Activated CD8-positive, alpha-beta memory T cell treated with anti-CD3 and anti-CD28 coated beads, Interleukin-2, amount 10 ng/mL, durations not matched to agents 7 days and 5 days (primary cell): Measurements from ENCODE around the gene SMYD5. TPM values are rescaled to one million over a fixed set of nuclear protein-coding genes. Genes with fewer than 3 reads are reported as not detected.
A peak's percentile ranks its signal among the peaks of the same experiment; 100 is the strongest.

Source experiments
- ATAC-seq: fragments of 150-1000 bp; cut with Tn5 transposase; one replicate; pipeline ENCODE4 v1.10.0; 2021; ENCODE audit warnings: moderate library complexity
- CTCF ChIA-PET: fragments of 350-600 bp; sonication (Branson Sonifier 250); formaldehyde crosslinking; loops from one replicate; lab custom pipeline; 2021; ENCODE audit warnings: antibody characterized with exemption; lab: Charles Lee
- DNase-seq: peaks from one replicate; pipeline ENCODE4 v3.0.0-alpha.2; 2020
- H3K27ac Mint-ChIP-seq: one replicate; pipeline ENCODE4 v1.8.0; 2021; ENCODE audit warnings: mild to moderate bottlenecking, mixed read lengths
- H3K27me3 Mint-ChIP-seq: one replicate; pipeline ENCODE4 v1.8.0; 2021; ENCODE audit warnings: mixed read lengths
- H3K36me3 Mint-ChIP-seq: one replicate; pipeline ENCODE4 v1.8.0; 2021; ENCODE audit warnings: mild to moderate bottlenecking, mixed read lengths
- H3K4me1 Mint-ChIP-seq: one replicate; pipeline ENCODE4 v1.8.0; 2021; ENCODE audit warnings: mixed read lengths
- H3K4me3 Mint-ChIP-seq: one replicate; pipeline ENCODE4 v1.8.0; 2021; ENCODE audit warnings: mild to moderate bottlenecking, moderate library complexity, mixed read lengths
- H3K9me3 Mint-ChIP-seq: one replicate; pipeline ENCODE4 v1.8.0; 2022; ENCODE audit warnings: low read depth, mixed read lengths
- total RNA-seq, 2 experiments: library from RNA; stranded (reverse); gene quantifications; one replicate each; pipeline ENCODE4 v1.2.3, GENCODE V29; 2021

The SMYD5 gene
- total RNA-seq, 2 experiments from 2014 or later, result 17.0 to 26.8 TPM

DNA sequence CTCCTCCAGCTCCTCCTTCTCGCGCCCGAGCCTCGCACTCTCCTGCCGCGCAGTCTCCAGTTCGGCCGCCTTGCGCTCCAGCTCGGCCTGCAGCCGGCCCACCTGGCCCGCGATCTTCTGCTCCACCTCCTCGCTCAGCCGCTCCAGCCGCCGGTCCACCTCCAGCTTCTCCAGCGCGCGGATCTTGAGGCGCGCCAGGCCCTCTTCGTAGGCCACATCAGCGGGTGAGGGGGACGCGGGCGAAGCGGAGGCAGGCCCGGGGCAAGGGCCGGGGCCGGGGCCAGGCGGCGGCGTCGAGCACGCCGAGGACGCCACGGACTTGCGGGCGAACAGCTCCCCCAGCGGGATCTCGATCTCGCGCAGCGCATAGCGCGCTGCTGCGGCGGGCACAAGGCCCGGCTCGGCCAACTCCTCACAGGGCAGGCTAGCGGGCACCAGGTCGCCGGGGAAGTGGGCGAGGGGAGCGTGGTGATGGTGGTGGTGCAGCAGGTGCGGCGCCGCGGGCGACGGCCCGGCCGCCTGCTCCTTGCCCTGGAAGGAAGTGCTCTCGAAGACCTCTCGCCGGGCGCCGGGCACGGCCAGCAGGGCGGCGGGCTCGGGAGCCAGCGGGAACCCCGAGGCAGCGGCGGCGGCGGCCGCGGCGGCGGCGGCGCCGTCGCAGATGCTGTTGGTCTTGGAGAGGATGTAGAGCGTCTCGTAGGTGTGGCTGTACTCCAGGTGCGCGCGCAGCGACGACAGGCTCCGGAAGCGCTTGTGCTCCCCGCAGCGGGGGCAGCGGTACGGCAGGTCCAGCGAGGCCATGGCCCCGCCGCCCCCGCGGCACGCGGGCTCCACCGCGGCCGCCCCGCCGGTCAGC is 55.0 kb downstream of the SMYD5 start:
- Mint-ChIP-seq H3K4me3 (peak overlapping the region; percentile 42), H3K9me3 (no peaks in the 10 kb centered on the region)
- ATAC-seq, result peak; percentile 98

DNA sequence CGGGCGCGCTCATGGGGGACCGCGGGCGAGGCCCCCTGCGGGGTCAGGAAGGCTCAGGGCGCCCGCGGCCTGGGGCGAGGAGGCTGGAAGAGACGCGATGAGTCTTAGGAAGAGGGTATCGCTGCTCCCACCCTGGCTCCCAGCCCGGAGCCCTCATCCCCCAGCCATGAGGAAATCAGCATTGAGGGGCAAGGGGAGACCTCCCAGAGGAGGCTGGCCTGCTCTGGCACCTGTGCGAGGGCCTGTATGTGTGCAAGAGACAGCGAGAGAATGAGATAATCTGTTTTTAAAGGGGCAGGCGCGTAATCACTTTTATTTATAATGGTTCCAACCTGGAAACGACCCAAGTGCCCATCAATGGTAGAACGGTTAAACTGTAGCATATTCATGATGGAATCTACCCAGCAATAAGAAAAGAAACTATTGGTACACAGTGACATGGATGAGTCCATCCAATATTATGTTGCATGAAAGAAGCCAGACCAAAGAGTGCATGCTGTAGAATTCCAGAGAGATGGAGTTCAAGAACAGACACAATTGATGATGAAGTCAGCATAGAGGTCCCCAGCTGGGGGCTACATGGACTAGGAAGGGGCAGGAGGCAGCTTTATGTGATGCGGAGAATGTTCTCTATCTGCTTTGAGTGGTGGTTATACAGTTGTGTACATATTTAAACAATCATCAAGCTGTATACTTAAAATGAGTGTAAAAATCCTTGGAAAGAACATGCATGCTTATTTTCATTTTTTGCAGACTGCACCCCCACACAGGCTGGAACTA is 55.8 kb downstream of the SMYD5 start:
- Mint-ChIP-seq H3K4me3 (peak overlapping the region; percentile 66), H3K27ac (peak overlapping the region; percentile 41), H3K27me3 (no peaks in the 10 kb centered on the region), H3K36me3 (peaks cover 8% of the 10 kb centered on the region), H3K9me3 (no peaks in the 10 kb centered on the region), H3K4me1 (peaks cover 29% of the 10 kb centered on the region)
- DNase-seq (no peak), ATAC-seq (no peak)
- CTCF ChIA-PET, result interaction anchor here (0.9 to 1.5 kb wide), 2 partner anchors 9 to 21 kb away, joined by 3 to 5 read pairs; no protein-coding TSS in a partner anchor

More for the DNA sequence above, 55.0 kb downstream of the SMYD5 start:
- DNase-seq, result peak; percentile 90
- Mint-ChIP-seq H3K4me1 (peaks cover 29% of the 10 kb centered on the region), H3K36me3 (peaks cover 8% of the 10 kb centered on the region), H3K27me3 (no peaks in the 10 kb centered on the region), H3K27ac (no peak overlapping the region)
- CTCF ChIA-PET, result interaction anchor here (0.8 to 2.3 kb wide), 5 partner anchors 10 to 31 kb away, joined by 3 to 12 read pairs (median 4); partner anchors contain the start of gene FBXO41

DNA sequence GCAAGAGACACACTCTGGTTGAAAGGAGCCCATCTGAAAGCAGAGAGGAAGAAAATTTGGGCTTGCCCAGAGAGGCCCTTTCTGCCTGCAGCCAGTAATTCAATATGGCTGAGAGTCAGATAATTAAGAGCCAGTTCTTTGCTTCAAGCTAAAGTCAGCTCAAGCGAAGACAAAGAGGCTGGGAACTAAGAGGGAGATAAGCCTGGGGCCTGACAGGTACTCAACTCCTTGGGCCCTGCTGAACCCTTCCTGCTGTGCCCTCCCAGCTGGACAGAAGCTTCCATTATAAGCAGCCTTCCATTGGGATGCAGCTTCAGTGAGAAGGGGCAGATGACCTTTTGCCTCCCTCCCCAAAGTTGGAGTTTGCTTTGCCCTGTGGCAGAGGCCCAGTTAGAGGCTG is 58.2 kb downstream of the SMYD5 start:
- ATAC-seq (no peak), DNase-seq (no peak)
- Mint-ChIP-seq H3K9me3 (no peaks in the 10 kb centered on the region), H3K27ac (no peak overlapping the region), H3K4me1 (peaks cover 24% of the 10 kb centered on the region), H3K36me3 (peaks cover 10% of the 10 kb centered on the region), H3K27me3 (no peaks in the 10 kb centered on the region), H3K4me3 (no peak overlapping the region)
- CTCF ChIA-PET, result interaction anchor here (0.7 to 1.4 kb wide), 3 partner anchors 16 to 39 kb away, joined by 3 to 4 read pairs (median 3); partner anchors contain the start of gene PRADC1

Other genes with a start within 250 kb of the SMYD5 start
- 10 to 100 TPM; 12.4 to 20.0 TPM for gene SFXN5, start 142.5 kb upstream of the SMYD5 start, total RNA-seq
- 1 to 10 TPM; 1.1 to 2.9 TPM for gene RAB11FIP5, start 101.3 kb upstream of the SMYD5 start, total RNA-seq
- not detected for gene NOTO, start 11.7 kb upstream of the SMYD5 start, total RNA-seq
- 10 to 100 TPM; 13.7 to 14.7 TPM for gene PRADC1, start 19.0 kb downstream of the SMYD5 start, total RNA-seq
- gene CCT7, start 20.1 kb downstream of the SMYD5 start, total RNA-seq, result 100 to 1,000 TPM; 362 to 449 TPM
- 10 to 100 TPM; 28.2 to 31.5 TPM for gene FBXO41, start 70.2 kb downstream of the SMYD5 start, total RNA-seq
- under 1 TPM; 0.09 to 0.15 TPM for gene EGR4, start 79.3 kb downstream of the SMYD5 start, total RNA-seq
- 10 to 100 TPM; 12.9 to 19.6 TPM for gene ALMS1, start 171.6 kb downstream of the SMYD5 start, total RNA-seq